Stimulated activated CD4-positive, alpha-beta T cell treated with anti-CD3 and anti-CD28 coated beads, Interleukin-15, amount 100 ng/mL, for 1 hour (primary cell): ENCODE measurements around the gene HTT-AS.

ENCODE experiments used
- DNase-seq, 2 donors: peaks; one replicate each; pipeline ENCODE4 v3.0.0-alpha.2; 2020; ENCODE audit warnings: low read depth in 1 of 2, low spot score in 1 of 2

The HTT-AS gene

DNA sequence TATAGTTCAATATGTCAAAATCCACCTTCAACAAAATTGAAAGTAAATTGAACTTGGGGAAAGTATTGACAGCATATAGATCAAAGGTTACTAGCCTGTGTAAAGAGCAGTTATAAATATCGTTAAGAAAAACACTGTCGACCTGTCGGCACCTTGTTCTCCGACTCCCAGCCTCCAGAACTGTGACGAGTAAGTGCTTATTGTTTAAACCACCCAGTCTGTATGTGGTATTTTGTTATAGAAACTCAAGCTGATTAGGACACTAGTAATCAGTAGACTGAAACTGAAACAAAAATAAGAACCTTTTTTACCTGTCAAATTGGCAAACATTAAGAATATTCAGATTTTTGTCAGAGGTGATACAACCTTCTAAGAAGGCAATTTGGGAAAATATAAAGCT is 17.1 kb upstream of the HTT-AS start:
- no peak for DNase-seq

DNA sequence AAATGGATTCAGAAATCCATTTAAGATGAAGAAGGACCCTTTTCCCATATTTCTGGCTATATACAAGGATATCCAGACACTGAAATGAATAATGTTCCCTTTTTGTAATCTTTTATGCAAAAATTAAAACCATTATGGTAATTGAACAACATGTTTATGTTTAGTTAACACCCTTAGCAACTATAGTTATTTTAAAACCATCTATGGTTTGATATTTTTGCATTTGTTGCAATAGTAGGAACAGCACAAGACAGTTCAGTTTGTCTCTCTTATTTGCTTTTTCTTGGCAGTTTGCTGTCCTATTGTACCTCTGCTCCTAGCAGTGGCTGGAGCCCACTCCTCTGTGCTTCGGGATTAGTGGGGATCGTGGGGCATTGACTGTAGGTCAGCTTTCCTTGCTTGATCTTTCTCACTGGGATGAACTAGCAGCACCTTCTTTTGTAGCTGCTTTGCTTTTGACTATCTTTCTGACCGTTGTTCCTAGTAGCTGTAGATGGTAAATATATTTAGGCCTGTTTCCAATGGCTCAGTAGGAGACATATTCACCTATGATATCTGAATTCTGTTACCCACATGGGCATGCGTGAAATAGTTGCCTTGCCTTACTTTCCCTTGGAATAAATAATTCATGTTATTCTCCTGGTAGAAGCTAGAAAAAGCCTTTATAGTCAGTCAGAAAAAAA is 12.9 kb upstream of the HTT-AS start:
- DNase-seq: no peak

DNA sequence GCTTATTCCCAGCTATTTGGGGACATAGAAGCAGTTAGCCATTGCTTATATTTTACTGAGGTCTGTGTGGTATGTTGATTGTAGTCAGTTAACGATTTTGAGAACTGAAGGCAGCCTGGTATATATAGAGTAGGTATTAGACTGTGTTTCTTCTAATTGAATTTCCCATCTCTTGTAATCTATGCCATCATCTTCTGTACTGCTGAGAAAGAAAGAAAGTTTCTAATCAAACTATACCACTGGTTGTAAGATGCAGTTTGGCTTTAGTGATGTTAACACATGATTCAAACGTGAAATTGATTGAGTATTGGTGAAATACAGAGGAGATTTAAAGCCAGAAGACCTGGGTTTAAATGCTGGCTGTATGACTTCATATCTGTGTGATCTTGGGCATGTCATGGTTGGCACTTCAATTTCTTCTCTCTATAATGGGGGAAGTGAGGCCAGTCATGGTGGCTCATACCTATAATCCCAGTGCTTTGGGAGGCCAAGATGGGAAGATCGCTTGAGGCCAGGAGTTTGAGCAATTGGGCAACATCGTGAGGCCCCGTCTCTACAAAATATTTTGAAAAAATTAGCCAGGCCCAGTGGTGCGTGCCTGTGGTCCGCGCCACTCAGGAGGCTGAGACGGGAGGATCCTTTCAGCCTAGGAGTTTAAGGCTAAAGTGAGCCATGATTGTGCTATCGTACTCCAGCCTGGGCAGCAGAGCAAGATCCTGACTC is 11.8 kb upstream of the HTT-AS start:
- DNase-seq: no peak

DNA sequence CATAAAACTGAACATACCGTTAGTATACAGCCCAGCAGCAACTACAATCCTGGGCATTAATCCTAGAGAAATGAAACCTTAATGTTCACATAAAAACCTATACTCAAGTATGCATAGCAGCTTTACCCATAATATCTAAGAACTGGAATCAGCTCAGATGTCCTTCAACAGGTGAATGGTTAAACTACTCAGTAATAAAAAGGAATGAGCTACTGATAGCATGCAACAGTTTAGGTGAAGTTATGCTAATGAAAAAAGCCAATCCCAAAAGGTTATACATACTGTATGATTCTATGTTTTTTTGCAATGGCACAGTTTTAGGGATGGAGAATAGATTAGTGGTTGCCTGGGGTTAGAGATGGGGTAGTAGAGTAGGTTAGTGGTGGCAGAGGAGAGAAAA is 9.4 kb upstream of the HTT-AS start:
- DNase-seq: no peak

DNA sequence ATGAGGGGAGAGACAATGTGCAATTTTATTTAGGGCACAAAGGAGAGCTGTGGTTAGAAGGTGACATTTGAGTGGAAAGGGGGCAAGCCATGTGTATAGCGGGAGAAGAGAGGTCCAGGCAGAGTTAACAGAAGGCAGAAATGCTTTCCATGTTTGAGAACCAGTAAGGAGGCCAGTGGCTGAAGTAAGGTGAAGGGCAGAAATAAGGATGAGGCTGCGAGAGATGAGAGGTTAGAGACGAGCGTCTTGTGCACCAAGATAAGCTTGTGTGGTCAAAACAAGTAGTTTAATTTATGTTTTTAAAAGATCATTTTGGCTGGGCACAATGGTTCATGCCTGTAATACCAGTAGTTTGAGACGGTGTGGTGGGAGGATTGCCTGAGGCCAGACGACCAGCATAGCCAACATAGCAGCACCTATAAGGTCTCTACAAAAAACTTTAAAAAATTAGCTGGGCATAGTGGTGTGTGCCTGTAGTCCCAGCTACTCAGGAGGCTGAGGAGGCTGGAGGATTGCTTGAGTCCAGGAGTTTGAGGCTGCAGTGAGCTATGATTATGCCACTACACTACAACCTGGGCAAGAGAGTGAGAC is 8.7 kb upstream of the HTT-AS start:
- DNase-seq: no peak

DNA sequence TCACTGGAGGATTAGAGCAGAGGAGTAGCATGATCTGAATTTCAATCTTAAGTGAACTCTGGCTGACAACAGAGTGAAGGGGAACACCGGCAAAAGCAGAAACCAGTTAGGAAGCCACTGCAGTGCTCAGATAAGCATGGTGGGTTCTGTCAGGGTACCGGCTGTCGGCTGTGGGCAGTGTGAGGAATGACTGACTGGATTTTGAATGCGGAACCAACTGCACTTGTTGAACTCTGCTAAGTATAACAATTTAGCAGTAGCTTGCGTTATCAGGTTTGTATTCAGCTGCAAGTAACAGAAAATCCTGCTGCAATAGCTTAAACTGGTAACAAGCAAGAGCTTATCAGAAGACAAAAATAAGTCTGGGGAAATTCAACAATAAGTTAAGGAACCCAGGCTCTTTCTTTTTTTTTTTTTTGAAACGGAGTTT is 5.4 kb upstream of the HTT-AS start:
- DNase-seq: no peak

DNA sequence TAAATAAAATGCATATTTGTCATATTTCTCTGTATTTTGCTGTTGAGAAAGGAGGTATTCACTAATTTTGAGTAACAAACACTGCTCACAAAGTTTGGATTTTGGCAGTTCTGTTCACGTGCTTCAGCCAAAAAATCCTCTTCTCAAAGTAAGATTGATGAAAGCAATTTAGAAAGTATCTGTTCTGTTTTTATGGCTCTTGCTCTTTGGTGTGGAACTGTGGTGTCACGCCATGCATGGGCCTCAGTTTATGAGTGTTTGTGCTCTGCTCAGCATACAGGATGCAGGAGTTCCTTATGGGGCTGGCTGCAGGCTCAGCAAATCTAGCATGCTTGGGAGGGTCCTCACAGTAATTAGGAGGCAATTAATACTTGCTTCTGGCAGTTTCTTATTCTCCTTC is 3.5 kb upstream of the HTT-AS start:
- no peak for DNase-seq

DNA sequence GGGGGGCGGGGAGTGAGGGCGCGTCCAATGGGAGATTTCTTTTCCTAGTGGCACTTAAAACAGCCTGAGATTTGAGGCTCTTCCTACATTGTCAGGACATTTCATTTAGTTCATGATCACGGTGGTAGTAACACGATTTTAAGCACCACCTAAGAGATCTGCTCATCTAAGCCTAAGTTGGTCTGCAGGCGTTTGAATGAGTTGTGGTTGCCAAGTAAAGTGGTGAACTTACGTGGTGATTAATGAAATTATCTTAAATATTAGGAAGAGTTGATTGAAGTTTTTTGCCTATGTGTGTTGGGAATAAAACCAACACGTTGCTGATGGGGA is 1.3 kb upstream of the HTT-AS start:
- DNase-seq: no peak

DNA sequence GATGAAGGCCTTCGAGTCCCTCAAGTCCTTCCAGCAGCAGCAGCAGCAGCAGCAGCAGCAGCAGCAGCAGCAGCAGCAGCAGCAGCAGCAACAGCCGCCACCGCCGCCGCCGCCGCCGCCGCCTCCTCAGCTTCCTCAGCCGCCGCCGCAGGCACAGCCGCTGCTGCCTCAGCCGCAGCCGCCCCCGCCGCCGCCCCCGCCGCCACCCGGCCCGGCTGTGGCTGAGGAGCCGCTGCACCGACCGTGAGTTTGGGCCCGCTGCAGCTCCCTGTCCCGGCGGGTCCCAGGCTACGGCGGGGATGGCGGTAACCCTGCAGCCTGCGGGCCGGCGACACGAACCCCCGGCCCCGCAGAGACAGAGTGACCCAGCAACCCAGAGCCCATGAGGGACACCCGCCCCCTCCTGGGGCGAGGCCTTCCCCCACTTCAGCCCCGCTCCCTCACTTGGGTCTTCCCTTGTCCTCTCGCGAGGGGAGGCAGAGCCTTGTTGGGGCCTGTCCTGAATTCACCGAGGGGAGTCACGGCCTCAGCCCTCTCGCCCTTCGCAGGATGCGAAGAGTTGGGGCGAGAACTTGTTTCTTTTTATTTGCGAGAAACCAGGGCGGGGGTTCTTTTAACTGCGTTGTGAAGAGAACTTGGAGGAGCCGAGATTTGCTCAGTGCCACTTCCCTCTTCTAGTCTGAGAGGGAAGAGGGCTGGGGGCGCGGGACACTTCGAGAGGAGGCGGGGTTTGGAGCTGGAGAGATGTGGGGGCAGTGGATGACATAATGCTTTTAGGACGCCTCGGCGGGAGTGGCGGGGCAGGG is 711 bp upstream of the HTT-AS start:
- DNase-seq: peak in 1 of 2 donors; percentile 8

DNA sequence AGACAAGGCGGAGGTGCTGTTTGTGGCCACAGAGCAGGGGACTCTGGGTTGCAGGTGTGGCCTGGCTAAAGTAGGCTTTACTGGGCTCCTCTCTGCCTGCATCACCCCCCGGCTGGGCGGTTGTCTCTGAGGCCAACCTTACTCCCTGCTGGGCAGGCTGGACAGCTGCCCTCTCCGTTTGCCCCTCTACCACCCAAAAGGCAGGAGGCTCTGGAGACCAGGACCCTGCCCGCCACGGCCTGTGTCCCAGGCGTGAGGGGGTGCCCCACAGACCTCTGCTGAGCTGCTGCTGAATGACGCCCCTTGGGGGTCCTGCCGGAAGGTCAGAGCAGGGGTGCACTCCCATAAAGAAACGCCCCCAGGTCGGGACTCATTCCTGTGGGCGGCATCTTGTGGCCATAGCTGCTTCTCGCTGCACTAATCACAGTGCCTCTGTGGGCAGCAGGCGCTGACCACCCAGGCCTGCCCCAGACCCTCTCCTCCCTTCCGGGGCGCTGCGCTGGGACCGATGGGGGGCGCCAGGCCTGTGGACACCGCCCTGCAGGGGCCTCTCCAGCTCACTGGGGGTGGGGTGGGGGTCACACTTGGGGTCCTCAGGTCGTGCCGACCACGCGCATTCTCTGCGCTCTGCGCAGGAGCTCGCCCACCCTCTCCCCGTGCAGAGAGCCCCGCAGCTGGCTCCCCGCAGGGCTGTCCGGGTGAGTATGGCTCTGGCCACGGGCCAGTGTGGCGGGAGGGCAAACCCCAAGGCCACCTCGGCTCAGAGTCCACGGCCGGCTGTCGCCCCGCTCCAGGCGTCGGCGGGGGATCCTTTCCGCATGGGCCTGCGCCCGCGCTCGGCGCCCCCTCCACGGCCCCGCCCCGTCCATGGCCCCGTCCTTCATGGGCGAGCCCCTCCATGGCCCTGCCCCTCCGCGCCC is 920 bp downstream of the HTT-AS start:
- no peak for DNase-seq

DNA sequence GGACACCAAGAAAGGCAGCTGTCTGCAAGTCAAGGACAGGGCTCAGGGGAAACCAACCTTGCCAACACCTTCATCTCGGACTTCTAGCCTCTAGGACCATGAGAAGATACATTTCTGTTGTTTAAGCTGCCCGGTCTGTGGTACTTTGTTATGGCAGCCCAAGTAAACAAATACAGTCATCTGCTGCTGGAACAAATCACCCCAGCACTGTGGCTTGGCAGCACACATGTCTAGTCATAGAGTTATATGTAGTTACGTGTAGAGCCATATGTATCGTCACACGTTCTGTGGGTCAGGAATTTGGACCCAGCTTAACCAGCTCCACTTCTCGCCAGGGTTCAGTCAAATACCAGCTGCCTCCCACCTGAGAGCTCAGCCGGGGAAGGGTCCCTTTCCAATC is 2.5 kb downstream of the HTT-AS start:
- no peak for DNase-seq

DNA sequence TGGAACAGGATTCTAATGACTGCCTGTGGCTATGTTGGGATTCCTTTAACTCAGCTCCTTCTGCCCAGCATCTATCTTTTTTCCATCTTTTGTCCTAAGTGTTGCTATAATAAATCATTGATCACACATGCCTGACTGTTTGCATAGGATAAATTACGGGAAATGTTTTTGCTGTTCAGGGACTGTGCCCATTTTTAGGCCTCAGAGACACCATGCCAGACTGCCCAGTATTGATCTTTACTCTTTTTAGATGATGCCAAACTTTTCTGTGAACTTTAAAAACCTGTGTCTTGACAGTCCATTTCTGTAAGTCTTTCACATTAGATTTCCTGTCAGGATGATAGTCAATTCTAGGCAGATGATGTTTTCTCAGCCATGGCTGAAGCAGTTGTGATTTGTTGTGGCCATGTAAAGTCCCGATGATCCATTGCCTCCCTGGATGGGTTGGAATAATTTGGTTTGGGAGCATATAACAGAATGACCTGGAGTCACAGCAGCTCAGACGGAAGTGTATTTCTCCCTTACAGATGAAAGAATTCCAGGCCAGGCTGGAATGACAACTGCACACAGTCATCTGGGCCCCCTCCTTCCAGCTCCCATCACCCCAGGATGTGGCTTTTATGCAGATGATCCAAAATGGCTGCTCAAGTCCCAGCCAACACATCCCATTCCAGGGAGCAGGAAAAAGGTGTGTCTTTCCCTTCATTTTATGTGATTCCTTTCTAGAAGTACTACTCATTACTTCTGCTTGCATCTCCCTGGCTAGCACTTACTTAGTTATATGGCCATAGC is 3.4 kb downstream of the HTT-AS start:
- DNase-seq: no peak

DNA sequence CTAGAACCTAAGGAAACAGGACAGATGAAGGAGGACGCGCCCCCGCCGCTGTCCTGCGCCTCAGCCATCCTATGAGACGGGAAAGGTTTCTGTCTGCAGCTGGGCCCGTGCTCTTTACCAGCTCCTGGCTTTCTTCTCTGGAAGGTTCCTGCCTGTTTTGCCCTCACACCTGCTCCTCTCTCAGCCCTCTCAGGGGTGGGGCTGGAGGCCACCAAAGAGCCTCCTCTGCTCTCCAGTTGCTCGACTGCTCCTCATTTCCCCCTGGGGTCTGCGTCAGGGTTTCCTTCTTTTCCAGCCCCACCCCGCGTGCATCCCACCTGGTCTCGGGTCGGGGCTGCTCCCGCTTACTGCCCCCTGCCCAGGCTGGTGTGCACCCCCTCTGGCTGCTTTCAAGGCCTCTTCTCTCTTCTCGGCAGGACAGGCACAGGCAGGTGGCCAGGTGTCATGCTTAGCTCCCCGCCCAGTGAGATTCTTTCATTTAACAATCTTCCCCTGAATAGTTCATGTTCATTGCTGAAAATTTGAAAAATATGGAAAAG is 4.6 kb downstream of the HTT-AS start:
- DNase-seq: no peak

DNA sequence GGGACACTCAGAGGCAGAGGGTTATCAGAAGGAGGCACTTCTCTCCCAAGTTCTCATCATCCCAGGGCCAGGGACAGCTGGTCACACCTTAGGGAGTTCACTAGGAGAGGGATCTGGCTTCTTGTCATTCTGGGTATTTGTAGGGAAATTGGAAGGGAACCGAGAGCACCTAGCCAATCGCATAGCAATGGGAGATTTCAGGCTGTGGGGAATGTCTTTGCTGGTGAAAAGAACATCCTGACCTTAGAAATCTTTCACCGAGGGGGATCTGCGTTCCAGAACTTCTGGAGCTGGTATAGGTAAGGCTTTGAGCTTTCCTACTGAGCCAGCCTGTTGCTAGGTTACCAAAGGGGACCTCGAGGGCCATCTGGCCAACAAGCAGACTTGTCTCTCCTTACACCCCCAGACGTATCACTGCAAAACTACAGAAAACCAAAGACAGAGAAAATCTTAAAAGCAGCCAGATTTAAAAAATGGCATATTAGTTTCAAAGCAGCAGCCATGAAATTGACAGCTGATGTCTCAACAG is 6.8 kb downstream of the HTT-AS start:
- DNase-seq: no peak

DNA sequence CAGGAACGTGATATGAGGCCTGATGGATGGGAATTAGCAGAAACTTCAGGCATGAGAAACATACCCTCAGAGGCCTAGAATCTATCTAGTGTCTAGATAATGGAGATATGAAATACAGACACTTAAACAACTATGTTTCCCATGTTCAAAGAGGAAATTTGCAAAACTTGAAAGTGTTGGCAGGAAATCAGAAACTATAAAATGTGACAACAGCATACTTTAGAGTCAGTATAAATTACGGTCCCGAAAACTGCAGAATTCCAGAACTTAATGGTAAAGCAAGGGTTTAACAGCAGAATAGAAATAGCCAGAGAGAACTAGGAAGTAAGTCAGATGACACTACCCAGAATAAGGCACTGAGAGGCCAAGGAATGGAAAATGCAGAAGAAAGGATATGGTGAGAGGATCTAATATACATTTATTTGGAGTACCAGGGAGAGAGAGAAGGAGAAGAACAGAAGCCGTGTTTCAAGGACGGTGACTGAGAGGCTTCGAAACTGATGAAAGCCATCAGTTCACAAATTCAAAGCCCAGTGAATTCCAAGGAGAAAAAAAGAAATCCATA is 7.4 kb downstream of the HTT-AS start:
- DNase-seq: no peak

DNA sequence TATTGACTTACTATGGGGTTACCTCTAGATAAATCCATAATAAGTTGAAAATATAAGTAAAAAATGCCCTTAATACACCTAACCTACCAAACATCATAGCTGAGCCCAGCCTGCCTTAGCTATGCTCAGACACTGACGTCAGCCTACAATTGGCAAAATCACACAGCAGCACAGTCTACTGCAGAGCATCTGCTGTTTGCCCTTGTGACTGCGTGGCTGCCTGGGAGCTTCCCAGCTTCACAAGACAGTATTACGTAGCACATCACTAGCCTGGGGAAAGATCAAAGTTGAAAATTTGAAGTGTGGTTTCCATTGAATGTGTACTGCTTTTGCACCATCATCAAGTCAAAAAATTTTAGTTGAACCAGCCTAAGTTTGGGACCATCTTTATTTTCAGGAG is 8.8 kb downstream of the HTT-AS start:
- no peak for DNase-seq

DNA sequence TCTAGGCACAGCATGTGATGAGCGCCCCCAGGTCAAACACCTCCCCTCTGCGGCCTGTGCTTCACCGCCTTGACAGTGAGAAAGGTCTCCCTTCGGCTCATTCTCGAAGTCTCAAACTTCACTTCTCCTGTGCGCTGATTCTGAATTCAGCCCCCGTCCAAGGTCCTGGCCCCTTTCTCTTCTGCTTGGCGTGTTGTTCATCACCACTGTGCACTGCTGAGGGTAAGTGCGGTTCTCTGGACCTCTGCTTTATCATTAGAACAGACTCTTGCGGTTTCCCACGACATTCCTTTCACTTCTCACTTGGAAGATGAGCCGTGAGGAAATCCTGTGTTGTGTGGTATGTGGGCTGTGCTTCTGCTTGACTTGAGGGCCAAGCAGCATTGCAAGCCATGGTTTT is 11.9 kb downstream of the HTT-AS start:
- DNase-seq: no peak

DNA sequence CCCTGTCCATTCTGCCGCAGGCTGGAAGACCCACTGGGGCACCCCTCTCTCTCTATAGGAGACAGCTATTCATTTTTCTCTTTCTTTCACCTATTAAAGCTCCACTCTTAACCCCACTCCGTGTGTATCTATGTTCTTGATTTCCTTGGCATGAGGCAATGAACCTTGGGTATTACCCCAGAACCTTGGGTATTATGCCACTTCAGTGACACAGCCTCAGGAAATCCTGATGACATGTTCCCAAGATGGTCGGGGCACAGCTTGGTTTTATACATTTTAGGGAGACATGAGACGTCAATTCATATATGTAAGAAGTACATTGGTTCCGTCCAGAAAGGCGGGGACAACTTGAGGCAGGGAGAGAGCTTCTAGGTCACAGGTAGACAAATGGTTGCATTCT is 13.4 kb downstream of the HTT-AS start:
- DNase-seq: no peak

DNA sequence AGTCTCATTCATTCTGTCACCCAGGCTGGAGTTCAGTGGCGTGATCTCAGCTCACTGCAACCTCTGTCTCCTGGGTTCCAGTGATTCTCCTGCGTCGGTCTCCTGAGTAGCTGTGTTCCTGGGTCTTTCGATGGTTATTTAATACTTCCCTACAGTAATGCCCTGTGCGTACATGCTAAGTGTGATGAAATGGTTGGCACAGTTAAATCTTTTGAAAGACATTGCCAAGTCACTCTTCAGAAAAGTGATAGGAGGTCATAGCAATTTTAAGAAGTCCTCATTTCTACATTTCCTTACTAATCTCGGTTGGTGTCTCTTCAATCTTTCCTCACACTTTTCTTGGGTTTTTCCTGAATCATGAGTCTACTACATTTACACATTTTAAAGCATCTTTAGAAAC is 14.4 kb downstream of the HTT-AS start:
- DNase-seq: no peak
